K562 (cell line): ENCODE measurements around the gene BTRC. TPM values are rescaled to one million over a fixed set of nuclear protein-coding genes. Genes with fewer than 3 reads are reported as not detected.

Experiments
- ATAC-seq: fragments of 200-7000 bp; cut with Tn5 transposase; 3 replicates; pipeline ENCODE4 v1.9.1; 2020; ENCODE audit warnings: moderate library complexity
- BruUV-seq: library from RNA; stranded (reverse); fragments of 400-500 nt; replicated peaks from 2 replicates; lab custom pipeline; 2021; lab: Mats Ljungman, UMichigan
- CTCF ChIA-PET: fragments of 300-600 bp; formaldehyde crosslinking; extraction: SDS; loops from one replicate; lab custom pipeline; 2021; ENCODE audit warnings: low intra/inter-chr PET ratio; lab: Yijun Ruan, JAX
- POLR2A ChIA-PET: fragments of 300-600, 350-650 bp; sonication (Branson Sonifier 250); formaldehyde crosslinking; extraction: SDS; loops from one replicate; lab custom pipeline; 2021; ENCODE audit warnings: antibody characterized with exemption, inconsistent platforms; lab: Yijun Ruan, JAX
- DNase-seq, 4 experiments: peaks; one replicate each; pipeline versions ENCODE4 v3.0.0 to v3.0.0-alpha.2; 2011 to 2018; ENCODE audit warnings: low spot score in 3 of 4, mixed read lengths in 3 of 4; ENCODE audit errors: extremely low read depth in 1 of 4
- FAIRE-seq: peaks from 2 replicates; lab custom pipeline; 2011; peaks lifted over from hg19 to GRCh38; lab: Jason Lieb, UNC
- H2AFZ ChIP-seq: 2 replicates; pipeline ENCODE4 v1.6.0; 2011; ENCODE audit warnings: low read depth, low read length, control low read depth, inconsistent platforms
- H3K27ac ChIP-seq: fragments of 200-600 bp; 3 replicates; pipeline ENCODE4 v1.8.0; 2011; ENCODE audit warnings: low read depth, mild to moderate bottlenecking, control low read depth, inconsistent platforms, low read length, moderate library complexity, mixed read lengths; ENCODE audit errors: extremely low read depth
- H3K27me3 ChIP-seq, 2 experiments: fragments of 300-600 bp in 1 of 2; 2 replicates in 1 of 2; 3 replicates in 1 of 2; pipeline versions ENCODE4 v1.6.0 to v1.8.0; 2011; ENCODE audit warnings: inconsistent platforms in 2 of 2, low read length in 2 of 2, mild to moderate bottlenecking in 1 of 2, mixed read lengths in 1 of 2, moderate library complexity in 1 of 2; ENCODE audit not compliant: control insufficient read depth in 2 of 2, insufficient read depth in 2 of 2
- H3K36me3 ChIP-seq: fragments of 300-600 bp; 3 replicates; pipeline ENCODE4 v1.8.0; 2011; ENCODE audit warnings: mild to moderate bottlenecking, low read length, inconsistent platforms; ENCODE audit not compliant: control insufficient read depth, insufficient read depth
- H3K4me1 ChIP-seq, 2 experiments: fragments of 200-600 bp in 1 of 2; replicated peaks in 1 of 2; 2 replicates in 1 of 2; 3 replicates in 1 of 2; pipeline versions ENCODE4 v1.5.1 to v1.8.0; 2011; ENCODE audit warnings: inconsistent platforms in 2 of 2, low read length in 2 of 2, mild to moderate bottlenecking in 1 of 2, mixed read lengths in 1 of 2, moderate library complexity in 1 of 2; ENCODE audit not compliant: control insufficient read depth in 2 of 2, insufficient read depth in 2 of 2
- H3K4me2 ChIP-seq: 2 replicates; pipeline ENCODE4 v1.6.1; 2011; ENCODE audit warnings: low read length, control low read depth, inconsistent platforms, mixed read lengths; ENCODE audit not compliant: insufficient read depth
- H3K4me3 ChIP-seq: fragments of 200-600 bp; sonication (generic), shearing (Covaris generic); 2 replicates; pipeline ENCODE4 v1.5.1; 2016; ENCODE audit warnings: control low read depth, inconsistent platforms
- H3K79me2 ChIP-seq: fragments of 200-600 bp; 3 replicates; pipeline ENCODE4 v1.8.0; 2011; ENCODE audit warnings: low read length, inconsistent platforms; ENCODE audit not compliant: control insufficient read depth, insufficient read depth
- H3K9ac ChIP-seq, 2 experiments: 2 replicates each; pipeline versions ENCODE4 v1.6.0 to v1.6.1; 2011; ENCODE audit warnings: low read depth in 2 of 2, low read length in 2 of 2, control low read depth in 1 of 2, inconsistent platforms in 1 of 2, mild to moderate bottlenecking in 1 of 2, mixed read lengths in 1 of 2; ENCODE audit not compliant: insufficient read depth in 1 of 2
- H3K9me1 ChIP-seq: one replicate; pipeline ENCODE4 v1.6.0; 2011; ENCODE audit warnings: inconsistent platforms, mild to moderate bottlenecking, low read length, moderate library complexity; ENCODE audit not compliant: control insufficient read depth, insufficient read depth
- H3K9me3 ChIP-seq: replicated peaks from 2 replicates; pipeline ENCODE4 v1.5.1; 2011; ENCODE audit warnings: low read depth, low read length, inconsistent platforms; ENCODE audit not compliant: control insufficient read depth, insufficient read depth
- H4K20me1 ChIP-seq: replicated peaks from 2 replicates; pipeline ENCODE4 v1.6.1; 2011; ENCODE audit warnings: low read length, inconsistent platforms, mixed read lengths; ENCODE audit not compliant: control insufficient read depth, insufficient read depth
- HCFC1 ChIP-seq: IDR thresholded peaks from 2 replicates; pipeline ENCODE4 v1.6.1; 2012; ENCODE audit warnings: low read depth, low read length, improper control_type of control experiment
- NCOA1 ChIP-seq: fragments of 450-650 bp; IDR thresholded peaks from 2 replicates; pipeline ENCODE4 v1.6.1; 2016; ENCODE audit warnings: low read depth
- PHF20 ChIP-seq: fragments of 450-650 bp; IDR thresholded peaks from 2 replicates; pipeline ENCODE4 v1.6.1; 2018; ENCODE audit not compliant: partially characterized antibody
- PHF8 ChIP-seq: fragments of 200-600 bp; sonication (generic); IDR thresholded peaks from 2 replicates; pipeline ENCODE4 v1.6.1; 2012; ENCODE audit warnings: mixed run types, mild to moderate bottlenecking, inconsistent platforms, low read length, moderate library complexity, borderline replicate concordance
- RB1 ChIP-seq: fragments of 450-650 bp; IDR thresholded peaks from 2 replicates; pipeline ENCODE4 v1.6.1; 2017; ENCODE audit warnings: low read depth, mild to moderate bottlenecking
- RBM22 ChIP-seq: fragments of 200-400 bp; formaldehyde crosslinking; IDR thresholded peaks from 2 replicates; pipeline ENCODE4 v1.6.1; 2018; ENCODE audit warnings: low read length, low read depth; ENCODE audit not compliant: poor library complexity, severe bottlenecking
- ZFP30 ChIP-seq: fragments of 250-450 bp; sonication (Bioruptor Pico); IDR thresholded peaks from 2 replicates; pipeline ENCODE4 v1.8.0; 2022; ENCODE audit warnings: moderate library complexity, mild to moderate bottlenecking, inconsistent platforms, borderline replicate concordance
- ZNF239 ChIP-seq: fragments of 250-450 bp; sonication (Bioruptor Pico); IDR thresholded peaks from 2 replicates; pipeline ENCODE4 v1.4.0; 2020; ENCODE audit warnings: mild to moderate bottlenecking
- ZNF24 ChIP-seq: fragments of 450-650 bp; IDR thresholded peaks from 2 replicates; pipeline ENCODE4 v1.6.1; 2016
- ZNF717 ChIP-seq: fragments of 250-450 bp; sonication (Bioruptor Pico); IDR thresholded peaks from 2 replicates; pipeline ENCODE4 v1.5.0; 2021
- WGBS: fragments of 100-300 bp; shearing (Covaris generic); methylation state at CpG from one replicate; pipeline ENCODE4 v1.1.6; 2016; ENCODE audit warnings: low coverage, mixed read lengths; ENCODE audit not compliant: insufficient coverage; ENCODE audit errors: missing lambda C conversion rate; 5-methylcytosine and 5-hydroxymethylcytosine counted together
- in situ Hi-C: fragments of 300-500 bp; cut with MboI; formaldehyde crosslinking; loops from 4 replicates; pipeline ENCODE4 v1.15.0; 2018; ENCODE audit warnings: inconsistent platforms, mixed read lengths
- intact Hi-C: fragments of 100-400 bp; cut with micrococcal nuclease; formaldehyde crosslinking; loops from 2 replicates; pipeline ENCODE4 v1.14.2; 2022
- polyA plus RNA-seq, 8 experiments: library from polyadenylated mRNA; depleted of rRNA in 4 of 8; stranded (reverse) in 5 of 8; unstranded in 3 of 8; fragments of >200 nt; fragmentation: Nextera tagmentation in 2 of 8; fragmentation: Illumina TruSeq in 1 of 8; extraction: Ambion mirVana in 2 of 8; extraction: Trizol in 1 of 8; gene quantifications; 2 replicates each; pipeline versions ENCODE4 v1.2.1 to v1.2.3, GENCODE V29; 2011 to 2014; ENCODE audit warnings: inconsistent platforms in 1 of 8, missing spikeins in 1 of 8
- total RNA-seq, 7 experiments: library from RNA; depleted of rRNA in 6 of 7; stranded (reverse); fragments of >200 nt in 6 of 7; fragmentation: Illumina TruSeq in 2 of 7; extraction: Trizol in 2 of 7; gene quantifications; 2 replicates each; pipeline versions ENCODE4 v1.2.1 to v1.2.3, GENCODE V29; 2011 to 2021; ENCODE audit warnings: low replicate concordance in 1 of 7
- TF ChIP-seq, protein P1 (sequence below): fragments of 250-450 bp; sonication (Bioruptor Pico); IDR thresholded peaks from 2 replicates; pipeline ENCODE4 v1.5.0; 2020; ENCODE audit warnings: mild to moderate bottlenecking
- TF ChIP-seq, protein P2 (sequence below): fragments of 450-650 bp; formaldehyde crosslinking; IDR thresholded peaks from 2 replicates; pipeline ENCODE4 v1.4.0; 2020; ENCODE audit warnings: mild to moderate bottlenecking, moderate library complexity
- TF ChIP-seq, protein P3 (sequence below): fragments of 450-650 bp; formaldehyde crosslinking; IDR thresholded peaks from 2 replicates; pipeline ENCODE4 v1.4.0; 2022; ENCODE audit warnings: missing genetic modification characterization
- TF ChIP-seq, protein P4 (sequence below): sonication (generic); formaldehyde crosslinking; IDR thresholded peaks from 2 replicates; pipeline ENCODE4 v1.8.0; 2022; ENCODE audit warnings: mild to moderate bottlenecking, missing genetic modification reagents

The BTRC gene
- total and polyA plus RNA-seq, 9 of the 15 experiments (the other 6 are each of a cell fraction or from before 2014, with no cell fraction given), result 1.6 to 15.4 (median 7.0) TPM

DNA sequence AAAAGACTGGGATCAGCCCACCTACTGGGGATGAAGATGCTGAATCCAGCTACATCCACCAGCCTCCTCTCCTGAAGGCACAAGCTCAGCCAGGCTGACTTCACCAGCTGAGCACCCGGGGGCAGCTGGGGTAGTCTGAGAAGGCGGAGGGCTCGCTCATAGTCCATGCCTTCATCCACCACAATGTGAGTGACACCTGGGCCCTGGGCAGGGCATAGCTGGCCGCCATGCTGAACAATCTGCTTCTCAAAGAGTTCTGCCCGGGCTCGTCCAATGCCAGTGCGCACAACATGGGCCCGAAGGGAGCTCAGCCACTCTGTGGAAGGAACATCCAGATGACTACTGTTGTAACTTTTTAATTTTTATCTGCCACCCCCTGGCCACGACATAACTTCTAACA, 231.9 kb downstream of the BTRC start (continued):
- TF ChIP-seq, protein P1, sequence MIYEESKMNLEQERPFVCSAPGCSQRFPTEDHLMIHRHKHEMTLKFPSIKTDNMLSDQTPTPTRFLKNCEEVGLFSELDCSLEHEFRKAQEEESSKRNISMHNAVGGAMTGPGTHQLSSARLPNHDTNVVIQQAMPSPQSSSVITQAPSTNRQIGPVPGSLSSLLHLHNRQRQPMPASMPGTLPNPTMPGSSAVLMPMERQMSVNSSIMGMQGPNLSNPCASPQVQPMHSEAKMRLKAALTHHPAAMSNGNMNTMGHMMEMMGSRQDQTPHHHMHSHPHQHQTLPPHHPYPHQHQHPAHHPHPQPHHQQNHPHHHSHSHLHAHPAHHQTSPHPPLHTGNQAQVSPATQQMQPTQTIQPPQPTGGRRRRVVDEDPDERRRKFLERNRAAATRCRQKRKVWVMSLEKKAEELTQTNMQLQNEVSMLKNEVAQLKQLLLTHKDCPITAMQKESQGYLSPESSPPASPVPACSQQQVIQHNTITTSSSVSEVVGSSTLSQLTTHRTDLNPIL, result no peak

DNA sequence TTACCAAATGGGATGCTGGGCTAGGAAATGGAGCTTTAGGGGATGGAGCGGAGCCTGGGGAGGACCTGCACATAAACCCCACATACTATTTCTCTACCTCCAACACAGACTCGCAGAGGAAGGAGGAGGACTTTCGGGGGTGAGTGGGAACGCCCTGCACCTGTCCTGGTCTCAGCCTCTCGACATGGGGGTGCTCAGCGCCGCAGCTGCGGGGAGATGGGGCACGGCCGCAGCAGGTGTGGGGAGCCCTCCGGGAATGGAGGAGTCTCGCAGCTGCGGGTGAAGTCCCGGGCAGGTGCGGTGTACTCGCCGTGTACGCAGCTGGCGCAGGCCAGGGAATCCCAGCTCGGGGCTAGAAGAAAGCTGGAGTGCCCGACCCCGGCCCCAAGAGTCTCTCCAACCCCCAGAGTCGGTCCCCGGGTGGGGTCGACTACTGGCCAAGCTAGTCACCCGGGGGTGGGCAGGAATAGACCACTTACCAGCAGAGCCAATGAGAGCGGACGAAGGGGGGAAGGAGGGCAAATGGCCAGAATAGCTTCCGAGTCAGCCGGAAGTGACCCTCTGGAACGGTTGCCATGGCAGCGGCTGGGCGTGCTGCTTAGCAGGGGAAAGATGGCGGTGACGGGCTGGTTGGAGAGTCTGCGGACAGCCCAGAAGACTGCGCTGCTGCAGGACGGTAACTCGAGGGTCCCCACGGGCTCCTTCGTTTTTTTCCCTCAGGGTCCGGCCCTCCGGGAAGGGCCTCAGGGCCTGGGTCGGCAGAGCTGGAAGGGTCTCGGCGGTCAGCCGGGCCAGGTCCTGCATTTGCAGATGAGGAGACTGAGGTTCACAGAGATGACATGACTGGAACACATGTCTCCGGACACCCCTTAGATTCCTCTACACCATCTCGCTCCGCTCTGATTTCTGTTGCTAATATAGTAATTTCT, 234.0 kb downstream of the BTRC start, which contains the start of the genes DPCD and POLL:
DPCD (plus strand) TSS at position 597 of the 929 bp plus-strand sequence; CDS start at position 613, 16 bp downstream.
POLL (minus strand) TSS at position 533 of the 929 bp plus-strand sequence. CDS start 897 bp downstream, outside the sequence.
- WGBS, result 1% methylated on average over 36 of the region's 50 CpGs
- Histone ChIP-seq H3K4me1 (peaks cover 2 to 11% of the 10 kb centered on the region in 2 experiments; a peak in 2 of 5 replicates), H3K79me2 (peaks cover 15% of the 10 kb centered on the region), H3K36me3 (peaks cover 22% of the 10 kb centered on the region; the same call in 2 of the 3 replicates), H3K9me1 (no peaks in the 10 kb centered on the region), H3K27ac (peak within 1 kb of the TSS; percentile 60), H3K9ac (peak within 1 kb of the TSS; percentile 84 to 93), H2AFZ (peak within 1 kb of the TSS; percentile 89), H3K27me3 (no peaks in the 10 kb centered on the region), H3K9me3 (no peaks in the 10 kb centered on the region), H4K20me1 (no peaks in the 10 kb centered on the region), H3K4me2 (peak within 1 kb of the TSS; percentile 93), H3K4me3 (peak within 1 kb of the TSS; percentile 86)
- BruUV-seq, result TSS peak; percentile 61
- POLR2A ChIA-PET, result interaction anchor here (0.6 to 1.8 kb wide), 5 partner anchors 9 to 575 kb away, joined by 3 to 5 read pairs (median 4); no protein-coding TSS in a partner anchor
- FAIRE-seq (peak; percentile 98), ATAC-seq (peak; percentile 98), DNase-seq (peak; percentile 88 to 95 (median 90))
- intact Hi-C loops (no loop called here), in situ Hi-C loops (no loop called here)
- CTCF ChIA-PET, result no interaction called here
- TF ChIP-seq HCFC1, result peak; percentile 73
- 0 out of 2 replicates have a peak, but pooled peaks have one; percentile 33 for TF ChIP-seq RB1
- TF ChIP-seq ZNF239 (CRISPR knock-in tag), result no peak
- no peak for TF ChIP-seq ZFP30 (CRISPR knock-in tag)
- TF ChIP-seq RBM22, result peak; percentile 65
- no peak for TF ChIP-seq NCOA1
- TF ChIP-seq, protein P2, sequence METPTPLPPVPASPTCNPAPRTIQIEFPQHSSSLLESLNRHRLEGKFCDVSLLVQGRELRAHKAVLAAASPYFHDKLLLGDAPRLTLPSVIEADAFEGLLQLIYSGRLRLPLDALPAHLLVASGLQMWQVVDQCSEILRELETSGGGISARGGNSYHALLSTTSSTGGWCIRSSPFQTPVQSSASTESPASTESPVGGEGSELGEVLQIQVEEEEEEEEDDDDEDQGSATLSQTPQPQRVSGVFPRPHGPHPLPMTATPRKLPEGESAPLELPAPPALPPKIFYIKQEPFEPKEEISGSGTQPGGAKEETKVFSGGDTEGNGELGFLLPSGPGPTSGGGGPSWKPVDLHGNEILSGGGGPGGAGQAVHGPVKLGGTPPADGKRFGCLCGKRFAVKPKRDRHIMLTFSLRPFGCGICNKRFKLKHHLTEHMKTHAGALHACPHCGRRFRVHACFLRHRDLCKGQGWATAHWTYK, result no peak
- peak; percentile 71; the same call in 1 of the 2 replicates for TF ChIP-seq PHF8
- TF ChIP-seq PHF20, result peak; percentile 61
- no peak for TF ChIP-seq ZNF24
- TF ChIP-seq, protein P3, sequence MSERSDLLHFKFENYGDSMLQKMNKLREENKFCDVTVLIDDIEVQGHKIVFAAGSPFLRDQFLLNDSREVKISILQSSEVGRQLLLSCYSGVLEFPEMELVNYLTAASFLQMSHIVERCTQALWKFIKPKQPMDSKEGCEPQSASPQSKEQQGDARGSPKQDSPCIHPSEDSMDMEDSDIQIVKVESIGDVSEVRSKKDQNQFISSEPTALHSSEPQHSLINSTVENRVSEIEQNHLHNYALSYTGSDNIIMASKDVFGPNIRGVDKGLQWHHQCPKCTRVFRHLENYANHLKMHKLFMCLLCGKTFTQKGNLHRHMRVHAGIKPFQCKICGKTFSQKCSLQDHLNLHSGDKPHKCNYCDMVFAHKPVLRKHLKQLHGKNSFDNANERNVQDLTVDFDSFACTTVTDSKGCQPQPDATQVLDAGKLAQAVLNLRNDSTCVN (CRISPR knock-in tag), result no peak
- TF ChIP-seq, protein P4, sequence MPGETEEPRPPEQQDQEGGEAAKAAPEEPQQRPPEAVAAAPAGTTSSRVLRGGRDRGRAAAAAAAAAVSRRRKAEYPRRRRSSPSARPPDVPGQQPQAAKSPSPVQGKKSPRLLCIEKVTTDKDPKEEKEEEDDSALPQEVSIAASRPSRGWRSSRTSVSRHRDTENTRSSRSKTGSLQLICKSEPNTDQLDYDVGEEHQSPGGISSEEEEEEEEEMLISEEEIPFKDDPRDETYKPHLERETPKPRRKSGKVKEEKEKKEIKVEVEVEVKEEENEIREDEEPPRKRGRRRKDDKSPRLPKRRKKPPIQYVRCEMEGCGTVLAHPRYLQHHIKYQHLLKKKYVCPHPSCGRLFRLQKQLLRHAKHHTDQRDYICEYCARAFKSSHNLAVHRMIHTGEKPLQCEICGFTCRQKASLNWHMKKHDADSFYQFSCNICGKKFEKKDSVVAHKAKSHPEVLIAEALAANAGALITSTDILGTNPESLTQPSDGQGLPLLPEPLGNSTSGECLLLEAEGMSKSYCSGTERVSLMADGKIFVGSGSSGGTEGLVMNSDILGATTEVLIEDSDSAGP (CRISPR knock-in tag), result no peak
- TF ChIP-seq ZNF717 (CRISPR knock-in tag), result no peak
